GM21619 (cell line): Measurements from ENCODE around the gene FAM78B.

Experiments used
- ATAC-seq: cut with Tn5 transposase; IDR thresholded peaks from one replicate; pipeline ENCODE4 v1.9.1; 2021; ENCODE audit not compliant: unreplicated experiment

FAM78B gene

GRCh38 chr1:166069390-166069789 lies 97.4 kb downstream of the FAM78B start:
- ATAC-seq, result no peak

DNA sequence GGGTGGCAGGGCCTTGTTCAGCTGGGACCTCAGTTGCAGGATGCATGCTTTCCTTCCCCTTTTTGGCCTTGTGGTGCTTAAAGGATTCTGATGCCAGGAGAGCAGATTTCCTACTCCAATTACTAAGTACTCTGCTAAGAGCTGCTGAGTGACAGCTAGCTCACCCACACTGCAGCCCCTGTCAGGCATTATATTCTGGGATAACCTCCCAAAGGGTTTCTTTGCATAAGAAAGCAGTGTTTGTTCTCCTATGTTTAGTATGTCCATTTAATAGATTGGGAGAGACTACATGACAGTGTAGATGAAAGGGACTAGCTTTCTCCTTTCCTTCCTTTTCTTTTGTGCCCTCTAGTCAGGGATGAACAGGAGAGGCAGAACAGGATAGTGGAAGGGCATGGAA lies 100.7 kb downstream of the FAM78B start:
- ATAC-seq, result no peak

- ATAC-seq, result no peak
Observed at GRCh38 chr1:166064951-166065350, 101.8 kb downstream of the FAM78B start.

DNA sequence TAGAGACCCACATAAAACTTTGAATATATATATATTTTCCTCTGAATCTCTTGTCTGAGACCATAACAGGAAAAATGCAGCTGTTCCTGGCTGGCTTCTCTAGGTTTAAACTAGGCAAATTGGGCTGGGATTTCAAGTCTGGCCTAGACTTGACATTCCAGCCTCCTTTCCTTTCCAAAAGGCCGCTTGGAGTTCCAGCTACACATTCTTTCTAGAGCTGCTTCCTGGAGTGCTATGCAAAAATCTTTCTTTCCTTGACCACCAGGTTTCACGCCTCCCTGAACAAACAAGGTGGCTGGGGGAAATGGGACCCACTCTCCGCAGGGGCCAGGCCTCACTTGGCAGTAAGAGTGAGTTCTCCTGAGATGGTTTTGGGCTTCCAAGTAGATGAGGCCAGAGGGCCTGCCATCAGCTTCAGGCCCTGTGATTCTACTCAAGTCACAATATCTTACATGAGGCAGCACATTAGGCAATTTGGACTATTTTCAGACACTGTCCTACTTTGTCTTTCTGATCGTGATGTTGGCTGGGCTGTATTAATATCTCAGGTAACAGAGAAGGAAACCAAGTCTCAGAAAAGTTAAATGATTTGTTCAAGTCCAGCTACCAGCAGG lies 102.4 kb downstream of the FAM78B start:
- no peak for ATAC-seq

- no peak for ATAC-seq
Observed at GRCh38 chr1:166063701-166064100, 103.1 kb downstream of the FAM78B start.

DNA sequence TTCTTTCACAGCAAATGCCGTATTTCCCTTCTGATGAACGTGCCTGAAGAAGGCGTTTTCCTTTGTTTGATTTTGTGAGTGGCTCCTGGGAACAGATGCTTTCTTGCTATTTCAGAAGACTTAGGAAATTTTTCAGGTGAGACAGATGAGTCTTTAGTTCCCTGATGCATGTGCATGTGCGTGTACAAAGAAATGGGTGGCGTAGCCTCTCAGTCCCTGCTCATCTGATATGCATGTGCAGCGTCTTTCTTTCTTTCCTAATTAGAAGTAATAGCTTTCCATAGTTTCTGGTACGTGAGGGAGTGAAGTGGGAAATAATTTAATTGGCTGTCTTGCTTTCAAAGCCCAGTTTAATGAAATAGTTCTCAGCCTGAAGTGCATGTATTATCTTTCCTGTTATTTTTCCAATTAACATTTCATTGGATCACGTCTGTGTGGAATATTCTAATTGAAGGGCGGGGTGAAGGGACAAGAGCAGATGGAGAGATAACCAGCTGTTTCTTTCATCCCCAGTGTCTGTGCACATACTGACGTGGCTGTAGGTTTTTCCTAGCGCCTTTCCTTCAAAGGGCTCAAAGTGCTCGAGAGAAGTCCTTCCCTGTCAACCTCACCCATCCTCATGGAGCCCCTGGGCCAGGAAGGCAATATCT lies 104.3 kb downstream of the FAM78B start:
- no peak for ATAC-seq

GRCh38 chr1:166057650-166058049 lies 109.2 kb downstream of the FAM78B start:
- no peak for ATAC-seq

GRCh38 chr1:166053395-166053794 lies 113.4 kb downstream of the FAM78B start:
- ATAC-seq, result no peak

- no peak for ATAC-seq
Observed at GRCh38 chr1:166040202-166040997, 126.4 kb downstream of the FAM78B start.

- ATAC-seq, result no peak
Observed at GRCh38 chr1:166039436-166040201, 127.2 kb downstream of the FAM78B start.

- no peak for ATAC-seq
Observed at GRCh38 chr1:166036092-166036491, 130.7 kb downstream of the FAM78B start.

GRCh38 chr1:166032572-166033371 lies 134.0 kb downstream of the FAM78B start:
- no peak for ATAC-seq

DNA sequence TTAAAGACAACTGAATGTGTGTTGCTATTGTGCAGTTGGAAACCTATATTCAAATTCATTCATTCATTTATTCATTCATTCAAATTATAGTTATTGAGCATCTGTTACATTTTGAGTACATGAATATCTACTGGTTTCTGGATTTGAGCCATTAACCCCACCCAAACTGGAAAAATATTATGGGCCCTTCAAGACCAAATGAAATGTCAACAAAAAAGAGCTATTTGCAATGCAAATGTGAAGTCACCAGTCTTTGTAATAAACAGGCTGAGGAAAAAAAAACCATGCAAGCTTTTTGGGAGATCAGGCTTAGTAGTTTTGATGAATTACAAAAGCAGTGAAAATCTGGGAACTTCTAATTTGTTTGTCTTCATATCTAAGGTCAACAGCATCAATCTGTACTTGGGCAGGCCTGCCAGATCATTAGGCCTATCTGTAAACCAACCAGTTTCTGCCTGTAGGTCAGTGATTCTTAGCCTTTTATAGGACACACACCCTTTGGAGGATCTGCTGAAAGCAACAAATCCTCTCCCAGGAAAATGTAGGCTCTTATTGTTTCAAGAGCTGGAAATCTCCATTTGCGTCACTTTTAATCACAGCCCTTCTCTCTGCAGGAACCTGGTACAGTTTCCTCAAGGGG lies 134.7 kb downstream of the FAM78B start:
- no peak for ATAC-seq

DNA sequence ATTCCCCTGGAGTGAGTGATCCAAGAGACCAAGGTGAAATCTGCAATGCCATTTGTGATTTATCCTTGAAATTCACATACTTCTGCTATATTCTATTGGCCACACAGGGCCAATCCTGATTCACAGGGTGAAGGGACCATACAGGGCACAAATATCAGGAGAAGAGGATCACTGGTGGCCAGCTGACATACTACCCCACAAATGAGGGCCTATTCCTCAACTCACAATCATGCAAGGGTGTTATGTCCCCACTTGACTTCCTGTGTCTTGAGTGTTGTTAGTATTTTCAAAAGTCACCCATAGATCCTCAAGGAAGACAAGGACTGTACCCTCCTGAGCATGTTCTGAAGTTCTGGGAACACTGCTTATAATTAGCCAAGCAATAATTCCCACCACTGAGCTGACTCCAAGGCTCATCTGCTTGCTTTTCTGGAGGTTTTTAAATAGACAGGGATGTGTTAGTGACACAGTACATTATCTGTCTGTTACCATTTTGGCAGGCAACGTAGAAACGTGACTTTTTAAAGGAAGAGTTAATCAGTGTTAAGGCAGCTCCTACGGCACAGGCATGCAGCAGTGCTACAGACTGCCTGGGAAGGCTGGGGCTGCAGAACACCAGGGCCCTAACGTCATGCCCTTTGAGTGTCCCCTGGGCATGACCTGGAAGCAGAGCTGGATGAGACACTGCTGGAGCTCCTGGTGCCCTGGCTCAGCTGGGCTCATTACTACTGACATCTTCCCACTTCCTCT lies 137.4 kb downstream of the FAM78B start:
- no peak for ATAC-seq

- no peak for ATAC-seq
Observed at GRCh38 chr1:166026555-166026954, 140.2 kb downstream of the FAM78B start.

GRCh38 chr1:166026143-166026542 lies 140.7 kb downstream of the FAM78B start:
- ATAC-seq, result no peak

- no peak for ATAC-seq
Observed at GRCh38 chr1:166020210-166020609, 146.6 kb downstream of the FAM78B start.
